HCT116 (cell line): ENCODE measurements around the gene TOLLIP. TPM values are rescaled to one million over a fixed set of nuclear protein-coding genes. Genes with fewer than 3 reads are reported as not detected.

ENCODE experiments used
- ATAC-seq: fragments of 200-7000 bp; cut with Tn5 transposase; 2 replicates; pipeline ENCODE4 v1.9.1; 2020; ENCODE audit warnings: mild to moderate bottlenecking, moderate library complexity
- BruUV-seq: library from RNA; stranded (reverse); fragments of 400-500 nt; replicated peaks from 2 replicates; lab custom pipeline; 2021; lab: Mats Ljungman, UMichigan
- CTCF ChIA-PET: fragments of 300-600 bp; sonication (Branson Sonifier 250); formaldehyde crosslinking; loops from one replicate; lab custom pipeline; 2021; ENCODE audit warnings: antibody characterized with exemption; lab: Charles Lee
- POLR2A ChIA-PET: fragments of 300-600, 350-600 bp; sonication (Branson Sonifier 250); formaldehyde crosslinking; loops from one replicate; lab custom pipeline; 2021; ENCODE audit warnings: antibody characterized with exemption; lab: Charles Lee
- RAD21 ChIA-PET, 2 experiments: fragments of 300-600 bp; sonication (Branson Sonifier 250); formaldehyde crosslinking; loops; one replicate each; lab custom pipeline; 2023; ENCODE audit warnings: low total read pairs in 2 of 2; ENCODE audit not compliant: uncharacterized antibody in 2 of 2, unreplicated experiment in 2 of 2, low non-redundant PET in 1 of 2; lab: Charles Lee
- DNase-seq: peaks from one replicate; pipeline ENCODE4 v3.0.0-alpha.2; 2010; ENCODE audit warnings: low read depth, low spot score
- H2AFZ ChIP-seq: fragments of 200-600 bp; shearing (Covaris generic), sonication (generic); 2 replicates; pipeline ENCODE4 v1.6.1; 2017; ENCODE audit warnings: low read depth, mixed run types, mixed read lengths, antibody characterized with exemption, low read length; ENCODE audit not compliant: poor library complexity, severe bottlenecking
- H3K27ac ChIP-seq: 2 replicates; pipeline ENCODE4 v1.5.1; 2012; ENCODE audit warnings: low read depth, low read length
- H3K27me3 ChIP-seq: fragments of 200-600 bp; sonication (generic); 2 replicates; pipeline ENCODE4 v1.6.1; 2016; ENCODE audit warnings: mixed run types, low read length, mixed read lengths; ENCODE audit not compliant: insufficient read depth
- H3K36me3 ChIP-seq, 2 experiments: fragments of 200-500 bp in 1 of 2; fragments of 200-600 bp in 1 of 2; sonication (Bioruptor generic) in 1 of 2; sonication (generic) in 1 of 2; 2 replicates each; pipeline versions ENCODE4 v1.5.1 to v1.6.1; 2014 to 2016; ENCODE audit warnings: low read length in 2 of 2, inconsistent platforms in 1 of 2, mixed read lengths in 1 of 2, mixed run types in 1 of 2; ENCODE audit not compliant: insufficient read depth in 2 of 2, control insufficient read depth in 1 of 2
- H3K4me1 ChIP-seq, 2 experiments: fragments of 200-600 bp in 1 of 2; sonication (generic) in 1 of 2; 2 replicates each; pipeline versions ENCODE4 v1.5.1 to v1.6.1; 2012 to 2017; ENCODE audit warnings: low read length in 2 of 2, inconsistent platforms in 1 of 2, mild to moderate bottlenecking in 1 of 2, mixed read lengths in 1 of 2, mixed run types in 1 of 2, moderate library complexity in 1 of 2; ENCODE audit not compliant: insufficient read depth in 2 of 2, control insufficient read depth in 1 of 2
- H3K4me2 ChIP-seq: fragments of 200-600 bp; sonication (generic); 2 replicates; pipeline ENCODE4 v1.6.1; 2017; ENCODE audit warnings: mixed run types, low read length, mixed read lengths
- H3K4me3 ChIP-seq, 2 experiments: fragments of 200-600 bp in 1 of 2; sonication (generic) in 1 of 2; replicated peaks in 1 of 2; 2 replicates each; pipeline ENCODE4 v1.5.1; 2011 to 2016; ENCODE audit warnings: low read length in 2 of 2, control low read depth in 1 of 2, low read depth in 1 of 2, mild to moderate bottlenecking in 1 of 2, mixed read lengths in 1 of 2, mixed run types in 1 of 2
- H3K79me2 ChIP-seq: fragments of 200-600 bp; sonication (generic); 2 replicates; pipeline ENCODE4 v1.6.1; 2017; ENCODE audit warnings: mild to moderate bottlenecking, mixed run types, low read length, moderate library complexity, mixed read lengths; ENCODE audit not compliant: insufficient read depth
- H3K9ac ChIP-seq: fragments of 200-600 bp; sonication (generic); 2 replicates; pipeline ENCODE4 v1.6.1; 2016; ENCODE audit warnings: low read length, mixed read lengths
- H3K9me2 ChIP-seq: fragments of 200-600 bp; sonication (generic), shearing (Covaris generic); 2 replicates; pipeline ENCODE4 v1.6.1; 2017; ENCODE audit warnings: mixed run types, mild to moderate bottlenecking, moderate library complexity; ENCODE audit not compliant: insufficient read depth
- H3K9me3 ChIP-seq, 2 experiments: fragments of 200-500 bp in 1 of 2; fragments of 200-600 bp in 1 of 2; sonication (Bioruptor generic) in 1 of 2; sonication (generic) in 1 of 2; 2 replicates each; pipeline ENCODE4 v1.6.1; 2014 to 2017; ENCODE audit warnings: low read length in 2 of 2, mixed read lengths in 2 of 2, inconsistent platforms in 1 of 2, low read depth in 1 of 2, mild to moderate bottlenecking in 1 of 2, mixed run types in 1 of 2, moderate library complexity in 1 of 2; ENCODE audit not compliant: control insufficient read depth in 1 of 2, insufficient read depth in 1 of 2
- H4K20me1 ChIP-seq: fragments of 200-600 bp; sonication (generic), shearing (Covaris generic); 2 replicates; pipeline ENCODE4 v1.6.1; 2017; ENCODE audit warnings: mixed run types, mild to moderate bottlenecking, moderate library complexity; ENCODE audit not compliant: insufficient read depth
- CEBPB ChIP-seq: IDR thresholded peaks from 2 replicates; pipeline ENCODE4 v1.6.1; 2012; ENCODE audit warnings: low read depth
- EGR1 ChIP-seq: IDR thresholded peaks from 2 replicates; pipeline ENCODE4 v1.6.1; 2012; ENCODE audit warnings: low read depth
- ELF1 ChIP-seq: IDR thresholded peaks from 2 replicates; pipeline ENCODE4 v1.6.1; 2012; ENCODE audit warnings: low read depth, borderline replicate concordance
- EZH2 ChIP-seq: fragments of 200-600 bp; sonication (generic); IDR thresholded peaks from 2 replicates; pipeline ENCODE4 v1.6.1; 2017; ENCODE audit warnings: antibody characterized with exemption, mixed run types
- EZH2phosphoT487 ChIP-seq: fragments of 200-600 bp; IDR thresholded peaks from 2 replicates; pipeline ENCODE4 v1.6.1; 2018; ENCODE audit warnings: antibody characterized with exemption, borderline replicate concordance
- FOSL1 ChIP-seq: IDR thresholded peaks from 2 replicates; pipeline ENCODE4 v1.6.1; 2012; ENCODE audit warnings: low read depth
- JUND ChIP-seq: IDR thresholded peaks from 2 replicates; pipeline ENCODE4 v1.6.1; 2012
- POLR2AphosphoS5 ChIP-seq: IDR thresholded peaks from 2 replicates; pipeline ENCODE4 v1.6.1; 2011; ENCODE audit warnings: mild to moderate bottlenecking, low read depth, low read length, moderate library complexity
- RAD21 ChIP-seq: IDR thresholded peaks from 2 replicates; pipeline ENCODE4 v1.6.1; 2012; ENCODE audit warnings: low read depth, mild to moderate bottlenecking
- SIN3A ChIP-seq: IDR thresholded peaks from 2 replicates; pipeline ENCODE4 v1.6.1; 2012; ENCODE audit warnings: low read depth
- ZFX ChIP-seq: fragments of 450-650 bp; IDR thresholded peaks from 2 replicates; pipeline ENCODE4 v1.6.1; 2017
- ZNF274 ChIP-seq: fragments of 200-500 bp; sonication (Bioruptor generic); IDR thresholded peaks from 2 replicates; pipeline ENCODE4 v1.6.1; 2014; ENCODE audit warnings: mild to moderate bottlenecking, low read depth, low read length, inconsistent platforms
- intact Hi-C: fragments of 100-400 bp; cut with micrococcal nuclease; formaldehyde crosslinking; loops from 2 replicates; pipeline ENCODE4 v1.10.0; 2022
- total RNA-seq: library from RNA; stranded (reverse); gene quantifications from one replicate; pipeline ENCODE4 v1.2.1, GENCODE V29; 2021; ENCODE audit not compliant: unreplicated experiment
- TF ChIP-seq, protein P1 (sequence below): IDR thresholded peaks from 2 replicates; pipeline ENCODE4 v1.6.1; 2011; ENCODE audit warnings: mild to moderate bottlenecking, low read length, moderate library complexity; ENCODE audit not compliant: insufficient replicate concordance; ENCODE audit errors: extremely low read depth
- TF ChIP-seq, protein P2 (sequence below): IDR thresholded peaks from 2 replicates; pipeline ENCODE4 v1.6.1; 2012; ENCODE audit warnings: low read depth
- TF ChIP-seq, protein P3 (sequence below): IDR thresholded peaks from 2 replicates; pipeline ENCODE4 v1.6.1; 2012

Gene TOLLIP
- total RNA-seq, 1 experiment from 2014 or later, result 28.5 TPM

DNA sequence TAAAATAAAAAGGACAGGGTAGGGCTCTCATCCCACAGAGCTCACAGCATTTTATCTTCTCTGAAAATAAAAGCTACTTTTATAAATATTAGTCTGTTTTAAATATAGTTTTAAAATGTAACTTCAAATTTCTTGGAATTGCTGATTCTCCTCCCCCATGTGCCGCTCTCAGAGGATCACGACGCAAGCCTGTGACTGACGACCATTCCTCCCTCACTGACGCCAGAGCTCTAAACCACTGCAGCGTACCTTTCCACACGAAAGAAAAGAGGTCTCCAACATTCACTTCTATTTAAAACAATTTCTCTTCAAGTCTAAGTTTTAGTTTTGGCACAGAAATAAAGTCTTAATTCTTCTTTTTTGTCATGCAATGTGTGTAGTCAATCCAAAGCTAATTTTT, 9.3 kb downstream of the TOLLIP start:
- H3K4me1 ChIP-seq, result peaks cover 0 to 2% of the 10 kb centered on the region in 2 experiments; a peak in 1 of 4 replicates
- no peak overlapping the region for H3K4me3 ChIP-seq
- ATAC-seq (no peak), DNase-seq (no peak)
- H2AFZ ChIP-seq, result no peak overlapping the region
- TF ChIP-seq SIN3A, result no peak
- no peak for TF ChIP-seq ZFX
- no peak for TF ChIP-seq CEBPB
- TF ChIP-seq, protein P1, sequence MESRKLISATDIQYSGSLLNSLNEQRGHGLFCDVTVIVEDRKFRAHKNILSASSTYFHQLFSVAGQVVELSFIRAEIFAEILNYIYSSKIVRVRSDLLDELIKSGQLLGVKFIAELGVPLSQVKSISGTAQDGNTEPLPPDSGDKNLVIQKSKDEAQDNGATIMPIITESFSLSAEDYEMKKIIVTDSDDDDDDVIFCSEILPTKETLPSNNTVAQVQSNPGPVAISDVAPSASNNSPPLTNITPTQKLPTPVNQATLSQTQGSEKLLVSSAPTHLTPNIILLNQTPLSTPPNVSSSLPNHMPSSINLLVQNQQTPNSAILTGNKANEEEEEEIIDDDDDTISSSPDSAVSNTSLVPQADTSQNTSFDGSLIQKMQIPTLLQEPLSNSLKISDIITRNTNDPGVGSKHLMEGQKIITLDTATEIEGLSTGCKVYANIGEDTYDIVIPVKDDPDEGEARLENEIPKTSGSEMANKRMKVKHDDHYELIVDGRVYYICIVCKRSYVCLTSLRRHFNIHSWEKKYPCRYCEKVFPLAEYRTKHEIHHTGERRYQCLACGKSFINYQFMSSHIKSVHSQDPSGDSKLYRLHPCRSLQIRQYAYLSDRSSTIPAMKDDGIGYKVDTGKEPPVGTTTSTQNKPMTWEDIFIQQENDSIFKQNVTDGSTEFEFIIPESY, result no peak
- TF ChIP-seq, protein P2, sequence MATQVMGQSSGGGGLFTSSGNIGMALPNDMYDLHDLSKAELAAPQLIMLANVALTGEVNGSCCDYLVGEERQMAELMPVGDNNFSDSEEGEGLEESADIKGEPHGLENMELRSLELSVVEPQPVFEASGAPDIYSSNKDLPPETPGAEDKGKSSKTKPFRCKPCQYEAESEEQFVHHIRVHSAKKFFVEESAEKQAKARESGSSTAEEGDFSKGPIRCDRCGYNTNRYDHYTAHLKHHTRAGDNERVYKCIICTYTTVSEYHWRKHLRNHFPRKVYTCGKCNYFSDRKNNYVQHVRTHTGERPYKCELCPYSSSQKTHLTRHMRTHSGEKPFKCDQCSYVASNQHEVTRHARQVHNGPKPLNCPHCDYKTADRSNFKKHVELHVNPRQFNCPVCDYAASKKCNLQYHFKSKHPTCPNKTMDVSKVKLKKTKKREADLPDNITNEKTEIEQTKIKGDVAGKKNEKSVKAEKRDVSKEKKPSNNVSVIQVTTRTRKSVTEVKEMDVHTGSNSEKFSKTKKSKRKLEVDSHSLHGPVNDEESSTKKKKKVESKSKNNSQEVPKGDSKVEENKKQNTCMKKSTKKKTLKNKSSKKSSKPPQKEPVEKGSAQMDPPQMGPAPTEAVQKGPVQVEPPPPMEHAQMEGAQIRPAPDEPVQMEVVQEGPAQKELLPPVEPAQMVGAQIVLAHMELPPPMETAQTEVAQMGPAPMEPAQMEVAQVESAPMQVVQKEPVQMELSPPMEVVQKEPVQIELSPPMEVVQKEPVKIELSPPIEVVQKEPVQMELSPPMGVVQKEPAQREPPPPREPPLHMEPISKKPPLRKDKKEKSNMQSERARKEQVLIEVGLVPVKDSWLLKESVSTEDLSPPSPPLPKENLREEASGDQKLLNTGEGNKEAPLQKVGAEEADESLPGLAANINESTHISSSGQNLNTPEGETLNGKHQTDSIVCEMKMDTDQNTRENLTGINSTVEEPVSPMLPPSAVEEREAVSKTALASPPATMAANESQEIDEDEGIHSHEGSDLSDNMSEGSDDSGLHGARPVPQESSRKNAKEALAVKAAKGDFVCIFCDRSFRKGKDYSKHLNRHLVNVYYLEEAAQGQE, result no peak
- no peak for TF ChIP-seq FOSL1
- TF ChIP-seq EZH2, result no peak
- TF ChIP-seq ELF1, result no peak
- no peak for TF ChIP-seq EZH2phosphoT487
- no peak for TF ChIP-seq POLR2AphosphoS5
- TF ChIP-seq, protein P3, sequence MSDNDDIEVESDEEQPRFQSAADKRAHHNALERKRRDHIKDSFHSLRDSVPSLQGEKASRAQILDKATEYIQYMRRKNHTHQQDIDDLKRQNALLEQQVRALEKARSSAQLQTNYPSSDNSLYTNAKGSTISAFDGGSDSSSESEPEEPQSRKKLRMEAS, result no peak
- TF ChIP-seq EGR1, result no peak
- no peak for TF ChIP-seq RAD21
- no peak for TF ChIP-seq JUND
- no peak for TF ChIP-seq ZNF274
- RAD21 ChIA-PET, result no interaction called here
- H4K20me1 ChIP-seq, result no peaks in the 10 kb centered on the region
- CTCF ChIA-PET, result no interaction called here
- H3K27me3 ChIP-seq, result no peaks in the 10 kb centered on the region
- POLR2A ChIA-PET, result no interaction called here
- H3K9me2 ChIP-seq, result no peaks in the 10 kb centered on the region
- H3K27ac ChIP-seq, result no peak overlapping the region
- H3K4me2 ChIP-seq, result no peak overlapping the region
- no peaks in the 10 kb centered on the region for H3K9me3 ChIP-seq
- no TSS peak for BruUV-seq
- intact Hi-C loops, result no loop called here
- 0 out of 4 replicates have a peak, but pooled peaks cover 0 to 2% of the 10 kb centered on the region in 2 experiments for H3K36me3 ChIP-seq
- H3K79me2 ChIP-seq, result peaks cover 45% of the 10 kb centered on the region
- no peak overlapping the region for H3K9ac ChIP-seq
